T-cell (primary cell): ENCODE results near the gene ARL17B. TPM values are rescaled to one million over a fixed set of nuclear protein-coding genes. Genes with fewer than 3 reads are reported as not detected.
"Not testable (repeated sequence)": the region's sequence is repeated elsewhere in the genome, so short reads cannot be mapped to it uniquely, and the experiment has no call there.

ENCODE experiments used
- ATAC-seq, 4 experiments: fragments of 200-7000 bp in 3 of 4; fragments of 150-1000 bp in 1 of 4; cut with Tn5 transposase; replicated peaks in 1 of 4; 1 replicate in 3 of 4; 2 replicates in 1 of 4; pipeline ENCODE4 v1.10.0; 2021; ENCODE audit warnings: moderate library complexity in 3 of 4, mild to moderate bottlenecking in 2 of 4, moderate number of reproducible peaks in 1 of 4
- CTCF ChIA-PET, 2 donors: fragments of 300-600 bp; sonication (Branson Sonifier 250); formaldehyde crosslinking; loops; one replicate each; lab custom pipeline; 2022; ENCODE audit warnings: antibody characterized with exemption in 2 of 2; lab: Charles Lee
- POLR2A ChIA-PET, 2 donors: fragments of 300-600 bp; sonication (Branson Sonifier 250); formaldehyde crosslinking; loops; one replicate each; lab custom pipeline; 2022; ENCODE audit warnings: antibody characterized with exemption in 2 of 2; lab: Charles Lee
- DNase-seq, 35 experiments: peaks; one replicate each; pipeline versions ENCODE4 v3.0.0 to v3.0.0-alpha.2; 2013 to 2023
- H3K27ac ChIP-seq: one replicate; pipeline ENCODE4 v1.5.1; 2013; ENCODE audit warnings: low read length
- H3K27me3 ChIP-seq, 2 experiments: replicated peaks in 1 of 2; 1 replicate in 1 of 2; 2 replicates in 1 of 2; pipeline versions ENCODE4 v1.6.1 to v1.7.0; 2013; ENCODE audit warnings: low read length in 1 of 2, mixed read lengths in 1 of 2; ENCODE audit not compliant: control insufficient read depth in 2 of 2, insufficient read depth in 2 of 2; ENCODE audit errors: extremely low read depth in 1 of 2
- H3K36me3 ChIP-seq, 2 donors: 1 replicate in 1 of 2; 2 replicates in 1 of 2; pipeline versions ENCODE4 v1.6.1 to v1.7.0; 2013; ENCODE audit warnings: low read length in 1 of 2; ENCODE audit not compliant: control insufficient read depth in 2 of 2, insufficient read depth in 1 of 2; ENCODE audit errors: extremely low read depth in 1 of 2
- H3K4me1 ChIP-seq, 2 experiments: 1 replicate in 1 of 2; 2 replicates in 1 of 2; pipeline versions ENCODE4 v1.6.1 to v1.7.0; 2013; ENCODE audit warnings: low read length in 2 of 2, mixed read lengths in 1 of 2; ENCODE audit not compliant: insufficient read depth in 2 of 2, control insufficient read depth in 1 of 2; ENCODE audit errors: extremely low read depth in 1 of 2
- H3K4me3 ChIP-seq, 2 donors: 1 replicate in 1 of 2; 2 replicates in 1 of 2; pipeline versions ENCODE4 v1.5.1 to v1.7.0; 2013; ENCODE audit warnings: mild to moderate bottlenecking in 2 of 2, low read length in 1 of 2, moderate library complexity in 1 of 2; ENCODE audit not compliant: control insufficient read depth in 1 of 2; ENCODE audit errors: extremely low read depth in 1 of 2
- H3K9me3 ChIP-seq: 2 replicates; pipeline ENCODE4 v1.7.0; 2013
- H3K27ac Mint-ChIP-seq, 2 donors: one replicate each; pipeline ENCODE4 v1.8.0; 2020 to 2021; ENCODE audit warnings: mild to moderate bottlenecking in 2 of 2, mixed read lengths in 2 of 2
- H3K27me3 Mint-ChIP-seq, 2 donors: one replicate each; pipeline ENCODE4 v1.8.0; 2021 to 2022; ENCODE audit warnings: mixed read lengths in 2 of 2
- H3K36me3 Mint-ChIP-seq: one replicate; pipeline ENCODE4 v1.8.0; 2021; ENCODE audit warnings: mixed read lengths
- H3K4me1 Mint-ChIP-seq, 3 donors: one replicate each; pipeline ENCODE4 v1.8.0; 2020 to 2022; ENCODE audit warnings: mixed read lengths in 3 of 3, mild to moderate bottlenecking in 1 of 3
- H3K4me3 Mint-ChIP-seq, 3 donors: one replicate each; pipeline ENCODE4 v1.8.0; 2020 to 2022; ENCODE audit warnings: mild to moderate bottlenecking in 3 of 3, mixed read lengths in 3 of 3, moderate library complexity in 3 of 3
- H3K9me3 Mint-ChIP-seq, 3 donors: one replicate each; pipeline ENCODE4 v1.8.0; 2020 to 2022; ENCODE audit warnings: mixed read lengths in 3 of 3
- WGBS: methylation state at CpG from one replicate; pipeline ENCODE4 v1.1.5; 2013; ENCODE audit warnings: missing lambda C conversion rate; ENCODE audit not compliant: insufficient coverage; 5-methylcytosine and 5-hydroxymethylcytosine counted together
- total RNA-seq, 35 experiments: library from RNA in 6 of 35; stranded (reverse) in 6 of 35; fragments of 120-200 nt in 1 of 35; gene quantifications; one replicate each; pipeline versions ENCODE4 v1.2.1 to v1.2.4 and lab custom pipeline; 2013 to 2026

Gene ARL17B
- total RNA-seq, 5 donors from 2014 or later (not counting 1 experiment from before 2014, with no cell fraction given), result 16.6 to 49.2 (median 30.4) TPM

- Histone ChIP-seq H3K4me3 (no peak overlapping the region), H3K27ac (no peak overlapping the region), H3K36me3 (no peaks in the 10 kb centered on the region), H3K9me3 (no peaks in the 10 kb centered on the region), H3K4me1 (peaks cover 7 to 22% of the 10 kb centered on the region in 2 experiments), H3K27me3 (no peaks in the 10 kb centered on the region)
- ATAC-seq, result no peak
- ChIA-PET CTCF (no interaction called here), POLR2A (no interaction called here)
- Mint-ChIP-seq H3K36me3 (no peaks in the 10 kb centered on the region), H3K4me3 (no peak overlapping the region), H3K27ac (no peak overlapping the region), H3K27me3 (peaks cover 4 to 11% of the 10 kb centered on the region in 2 donors), H3K4me1 (peaks cover 18 to 22% (median 21%) of the 10 kb centered on the region in 3 donors), H3K9me3 (no peaks in the 10 kb centered on the region)
- 100% methylated on average over 2 of the region's 5 CpGs for WGBS
- DNase-seq, result no peak
Measured at GRCh38 chr17:46270032-46270431, 91.5 kb downstream of the ARL17B start.

- Mint-ChIP-seq H3K27me3 (peaks cover 0 to 7% of the 10 kb centered on the region in 2 donors), H3K27ac (peak overlapping the region; percentile 93 to 96), H3K4me3 (peak overlapping the region; percentile 88 to 90 (median 90)), H3K9me3 (no peaks in the 10 kb centered on the region), H3K36me3 (no peaks in the 10 kb centered on the region), H3K4me1 (peaks cover 29 to 38% (median 33%) of the 10 kb centered on the region in 3 donors)
- H3K9me3 ChIP-seq, result no peaks in the 10 kb centered on the region
- peak overlapping the region; percentile 70 to 91 for H3K4me3 ChIP-seq
- WGBS, result under 1% methylated on average over 111 of the region's 116 CpGs
- H3K36me3 ChIP-seq, result no peaks in the 10 kb centered on the region
- peaks cover 18 to 37% of the 10 kb centered on the region in 2 experiments for H3K4me1 ChIP-seq
- H3K27ac ChIP-seq, result peak overlapping the region; percentile 81
- H3K27me3 ChIP-seq, result peaks cover 0 to 2% of the 10 kb centered on the region in 2 experiments
- ChIA-PET CTCF (interaction anchor here in 1 of 2 donors (0.6 to 0.9 kb wide), 3 partner anchors 20 to 121 kb away, joined by 3 to 4 read pairs (median 3); no protein-coding TSS in a partner anchor), POLR2A (interaction anchor here in 1 of 2 donors (0.6 kb wide), 1 partner anchor 247 kb away, joined by 5 read pairs; no protein-coding TSS in a partner anchor)
- peak; percentile 48 to 93 (median 71) for DNase-seq
- ATAC-seq, result peak; percentile 77 to 92 (median 88)
Measured at GRCh38 chr17:46266656-46267544, 94.7 kb downstream of the ARL17B start.

- DNase-seq (peak in 7 of 35 experiments; percentile 4 to 26 (median 14)), ATAC-seq (peak in 1 of 4 experiments; percentile 10)
- Histone ChIP-seq H3K27ac (peak overlapping the region; percentile 81), H3K4me3 (peak overlapping the region; percentile 51 to 70), H3K4me1 (peaks cover 18 to 37% of the 10 kb centered on the region in 2 experiments)
- H3K27me3 ChIP-seq, H3K9me3 ChIP-seq, H3K36me3 ChIP-seq, H3K9me3 Mint-ChIP-seq, H3K36me3 Mint-ChIP-seq, POLR2A ChIA-PET, H3K27me3 Mint-ChIP-seq: not testable (repeated sequence)
- H3K4me3 Mint-ChIP-seq, result peak overlapping the region; percentile 81 to 90 (median 83)
- CTCF ChIA-PET, result interaction anchor here in 1 of 2 donors (0.6 to 0.7 kb wide), 3 partner anchors 53 to 949 kb away, joined by 3 to 7 read pairs (median 3); no protein-coding TSS in a partner anchor
- peak overlapping the region; percentile 93 to 96 for H3K27ac Mint-ChIP-seq
- H3K4me1 Mint-ChIP-seq, result peaks cover 29 to 38% (median 33%) of the 10 kb centered on the region in 3 donors
- WGBS, result 52% methylated on average over 17 of the region's 21 CpGs
Measured at GRCh38 chr17:46266063-46266655, 95.4 kb downstream of the ARL17B start.

GRCh38 chr17:46264456-46265198 is 96.9 kb downstream of the ARL17B start:
- peaks cover 18 to 40% of the 10 kb centered on the region in 2 experiments for H3K4me1 ChIP-seq
- no CpG with 5 or more reads among the region's 3 CpGs for WGBS
- no peaks in the 10 kb centered on the region for H3K9me3 ChIP-seq
- ChIA-PET CTCF (interaction anchor here in 1 of 2 donors (0.6 kb wide), 1 partner anchor 1485 kb away, joined by 3 read pairs; no protein-coding TSS in a partner anchor), POLR2A (no interaction called here)
- DNase-seq (peak in 30 of 35 experiments; percentile 10 to 71 (median 48)), ATAC-seq (peak in 1 of 4 experiments; percentile 51)
- peak overlapping the region; percentile 51 to 90 (median 52) for H3K4me3 Mint-ChIP-seq
- peaks cover 0 to 10% of the 10 kb centered on the region in 2 donors for H3K27me3 Mint-ChIP-seq
- peaks cover 0 to 2% of the 10 kb centered on the region in 2 experiments for H3K27me3 ChIP-seq
- H3K27ac ChIP-seq, result peak overlapping the region; percentile 76
- H3K4me3 ChIP-seq, result no peak overlapping the region
- no peaks in the 10 kb centered on the region for H3K36me3 ChIP-seq
- H3K9me3 Mint-ChIP-seq, result no peaks in the 10 kb centered on the region
- peak overlapping the region; percentile 95 to 96 for H3K27ac Mint-ChIP-seq
- H3K4me1 Mint-ChIP-seq, result peaks cover 33 to 44% (median 40%) of the 10 kb centered on the region in 3 donors
- H3K36me3 Mint-ChIP-seq, result no peaks in the 10 kb centered on the region

GRCh38 chr17:46262271-46262670 is 99.3 kb downstream of the ARL17B start:
- ATAC-seq (no peak), DNase-seq (no peak)
- H3K27me3 Mint-ChIP-seq, result peaks cover 0 to 10% of the 10 kb centered on the region in 2 donors
- H3K4me1 Mint-ChIP-seq, result peaks cover 29 to 37% (median 36%) of the 10 kb centered on the region in 3 donors
- Histone ChIP-seq H3K36me3 (no peaks in the 10 kb centered on the region), H3K27ac (no peak overlapping the region), H3K9me3 (no peaks in the 10 kb centered on the region), H3K27me3 (peaks cover 0 to 2% of the 10 kb centered on the region in 2 experiments), H3K4me1 (peaks cover 18 to 34% of the 10 kb centered on the region in 2 experiments), H3K4me3 (no peak overlapping the region)
- POLR2A ChIA-PET, result no interaction called here
- peak overlapping the region in 1 of 3 donors; percentile 0 for H3K4me3 Mint-ChIP-seq
- WGBS, result no CpG with 5 or more reads among the region's 8 CpGs
- CTCF ChIA-PET, result interaction anchor here in 1 of 2 donors (0.6 kb wide), 1 partner anchor 656 kb away, joined by 5 read pairs; no protein-coding TSS in a partner anchor
- no peaks in the 10 kb centered on the region for H3K9me3 Mint-ChIP-seq
- peak overlapping the region in 1 of 2 donors; percentile 31 for H3K27ac Mint-ChIP-seq
- no peaks in the 10 kb centered on the region for H3K36me3 Mint-ChIP-seq
